GM04504 (cell line): ENCODE measurements around the gene LRRC31.
A peak's percentile ranks its signal among the peaks of the same experiment; 100 is the strongest.

ENCODE experiments used
- DNase-seq: peaks from one replicate; pipeline ENCODE4 v3.0.0-alpha.2; 2012; ENCODE audit warnings: low read depth

Gene LRRC31

DNA sequence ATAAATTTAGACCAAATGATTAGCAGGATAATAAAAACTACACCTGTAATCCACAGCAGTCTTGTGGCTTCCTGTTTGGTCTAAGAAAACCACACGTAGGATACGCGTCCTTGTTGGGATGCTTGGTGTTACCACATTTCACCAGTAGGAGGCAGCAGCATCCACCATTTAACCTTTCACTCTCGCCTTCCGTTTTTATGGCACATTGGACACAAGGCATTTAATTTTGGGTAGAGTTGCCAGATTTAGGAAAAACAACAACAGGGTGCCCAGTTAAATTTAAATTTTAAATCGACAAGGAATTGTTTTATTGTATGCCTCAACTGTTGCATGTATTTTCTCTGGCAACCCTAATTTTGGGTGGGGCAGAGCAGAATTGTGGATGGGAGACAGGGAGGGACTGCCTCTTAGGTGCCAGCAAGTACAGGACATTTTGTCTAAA is 6.3 kb downstream of the LRRC31 start:
- DNase-seq: peak; percentile 39

DNA sequence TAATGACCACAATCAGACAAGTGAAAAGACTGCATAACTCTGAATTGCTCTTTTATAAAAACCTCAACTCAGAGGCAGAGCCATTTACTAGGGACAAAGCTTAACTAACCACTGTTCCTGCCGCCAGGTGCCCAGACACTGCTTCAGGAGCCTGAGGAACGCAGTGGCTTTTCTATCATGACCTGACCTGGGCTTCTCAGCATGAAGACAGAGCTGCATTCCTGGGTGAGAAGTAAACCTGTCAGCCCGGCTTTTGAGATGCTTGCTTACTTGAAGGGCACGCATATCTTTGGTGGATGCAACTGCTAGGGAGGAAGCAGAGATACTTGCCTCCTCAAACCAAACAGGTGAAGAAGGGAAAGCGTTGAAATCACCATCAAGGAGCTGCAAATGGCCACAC is 7.9 kb downstream of the LRRC31 start:
- no peak for DNase-seq

DNA sequence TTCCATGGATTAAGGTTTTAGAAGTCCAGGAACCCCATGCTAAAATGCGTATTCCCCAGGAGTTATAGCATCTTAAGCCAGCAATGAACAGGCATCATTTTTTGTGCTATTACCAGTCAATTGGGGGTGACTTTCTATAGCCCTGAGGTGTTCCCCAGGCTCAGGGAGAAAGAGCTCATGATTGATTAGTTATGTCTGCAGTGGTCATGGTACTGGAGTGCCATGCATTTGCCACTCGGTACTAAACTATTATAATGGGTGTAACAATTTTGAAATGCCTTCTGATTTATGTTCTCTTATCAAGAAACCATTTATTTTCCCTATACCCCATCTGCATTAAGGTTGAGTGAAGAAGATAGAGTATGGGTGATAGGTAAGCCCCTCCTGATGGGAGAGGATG is 11.9 kb downstream of the LRRC31 start:
- no peak for DNase-seq

DNA sequence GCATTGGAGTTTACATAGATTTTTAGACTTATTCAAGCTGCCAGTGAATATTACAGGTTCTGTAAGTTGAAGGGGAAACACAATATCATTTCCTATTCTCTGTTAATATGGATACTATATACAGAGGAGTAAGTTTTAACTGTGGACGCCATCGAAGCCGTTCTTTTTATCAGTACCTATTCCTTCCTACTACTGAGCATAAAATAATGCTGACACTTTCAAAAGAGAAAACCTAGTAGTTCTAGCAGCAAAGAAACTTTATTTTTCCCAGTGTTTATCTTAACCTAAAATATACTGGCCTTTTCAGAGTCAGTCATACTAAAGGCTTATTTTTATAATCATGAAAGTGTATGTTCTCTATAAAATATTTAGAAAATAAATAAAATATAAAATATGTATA is 14.2 kb downstream of the LRRC31 start:
- no peak for DNase-seq

DNA sequence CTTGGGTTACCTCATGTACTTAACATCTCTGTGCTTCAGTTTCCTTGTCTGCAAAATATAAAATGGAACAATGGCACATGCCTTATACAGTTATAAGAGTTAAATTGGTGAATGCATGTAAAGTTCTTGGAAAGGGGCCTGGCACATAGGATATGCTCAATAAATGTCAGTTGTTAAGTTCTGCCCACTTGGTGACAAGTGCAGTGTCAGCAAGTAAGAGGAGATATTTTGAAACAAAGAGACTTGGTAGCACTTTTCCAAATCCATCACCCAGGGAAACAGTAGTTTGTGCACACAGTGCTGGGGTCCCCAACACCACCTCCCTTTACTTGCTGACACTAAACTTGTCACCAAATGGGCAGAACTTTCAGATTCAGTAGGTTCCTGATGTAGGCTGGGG is 19.1 kb downstream of the LRRC31 start:
- no peak for DNase-seq

DNA sequence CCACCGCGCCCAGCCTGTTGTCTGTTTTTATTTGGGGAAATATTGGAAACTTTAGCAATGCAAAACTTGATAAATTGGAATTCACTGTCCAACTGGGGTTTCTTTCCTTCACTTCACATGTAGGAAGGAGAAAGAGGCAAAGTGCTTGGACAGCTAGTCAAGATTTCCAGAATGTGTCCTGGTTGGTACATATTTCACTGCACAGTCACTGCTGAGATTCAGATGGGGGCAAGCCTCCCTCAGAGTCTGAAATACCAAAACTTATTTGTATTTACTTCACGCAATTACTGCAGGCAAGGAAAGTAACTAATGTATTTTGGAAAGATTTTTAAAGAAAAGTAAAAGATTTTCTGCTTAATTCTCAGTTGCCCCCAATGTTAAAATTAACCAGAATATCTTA is 21.0 kb downstream of the LRRC31 start:
- DNase-seq: no peak

DNA sequence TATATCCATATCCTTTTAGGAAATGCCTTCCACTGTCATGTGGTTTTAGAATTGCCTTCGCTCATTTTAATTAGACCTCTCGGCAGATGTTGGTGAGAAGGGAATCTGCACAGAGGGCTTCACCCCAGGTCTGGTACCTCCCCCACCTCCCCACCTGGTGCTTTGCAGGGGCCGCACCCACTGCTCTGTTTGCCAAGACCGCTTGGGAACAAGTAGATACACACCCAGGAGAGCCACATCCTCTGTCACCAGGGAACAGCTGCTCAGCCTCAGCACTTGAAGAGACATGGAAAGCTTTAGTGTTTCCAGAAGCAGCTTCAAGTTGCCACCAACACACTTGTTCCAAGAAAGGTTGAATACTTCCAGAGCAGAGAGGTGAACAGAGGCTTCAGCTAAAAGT is 21.8 kb downstream of the LRRC31 start:
- no peak for DNase-seq

DNA sequence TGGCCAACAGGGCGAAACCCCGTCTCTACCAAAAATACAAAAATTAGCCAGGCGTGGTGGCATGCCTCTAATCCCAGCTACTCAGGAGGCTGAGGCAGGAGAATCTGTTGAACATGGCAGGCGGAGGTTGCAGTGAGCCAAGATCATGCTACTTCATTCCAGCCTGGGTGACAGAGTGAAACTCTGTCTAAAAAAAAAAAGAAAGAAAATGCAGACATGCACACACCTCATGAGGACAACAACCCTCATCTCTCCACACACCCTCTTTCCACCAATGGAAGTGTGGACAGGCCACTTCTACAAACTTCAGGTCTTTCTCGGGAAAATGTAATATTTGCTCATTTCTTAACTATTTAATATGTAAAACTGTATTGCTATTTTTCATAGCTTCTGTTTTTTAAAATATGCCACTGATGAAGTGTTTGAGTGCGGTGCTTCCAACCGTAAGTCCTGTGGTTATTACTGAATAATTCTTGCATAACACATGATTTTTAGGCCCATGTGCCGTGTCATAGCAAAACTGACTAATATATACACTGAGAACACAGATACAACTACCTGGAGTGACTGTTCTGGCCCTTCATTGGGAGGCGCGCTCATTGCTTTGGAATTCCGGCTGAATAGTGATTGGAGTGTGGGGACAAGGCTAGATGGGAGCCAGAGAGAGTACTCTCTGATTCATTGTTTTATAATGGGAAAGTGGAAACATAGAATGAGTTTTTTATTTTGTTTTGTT is 23.1 kb downstream of the LRRC31 start:
- DNase-seq: peak; percentile 36

DNA sequence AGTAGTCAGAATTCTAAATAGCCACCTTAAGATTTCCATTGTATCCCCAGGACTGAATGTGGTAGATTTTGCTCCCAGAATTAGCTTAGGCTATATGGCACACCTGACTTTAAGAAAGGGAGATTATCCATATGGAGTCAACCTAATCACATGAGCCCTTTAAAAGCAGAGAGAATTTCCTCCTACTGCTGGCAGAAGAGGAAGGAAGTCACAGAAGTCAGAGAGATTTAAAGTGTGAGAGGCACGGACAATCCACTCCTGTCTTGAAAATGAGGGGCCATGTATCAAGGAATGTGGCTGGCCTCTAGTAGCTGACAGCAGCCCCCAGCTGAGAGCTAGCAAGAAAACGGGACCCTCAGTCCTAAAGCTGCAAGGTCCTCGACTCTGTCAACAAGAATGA is 26.8 kb downstream of the LRRC31 start:
- DNase-seq: no peak

DNA sequence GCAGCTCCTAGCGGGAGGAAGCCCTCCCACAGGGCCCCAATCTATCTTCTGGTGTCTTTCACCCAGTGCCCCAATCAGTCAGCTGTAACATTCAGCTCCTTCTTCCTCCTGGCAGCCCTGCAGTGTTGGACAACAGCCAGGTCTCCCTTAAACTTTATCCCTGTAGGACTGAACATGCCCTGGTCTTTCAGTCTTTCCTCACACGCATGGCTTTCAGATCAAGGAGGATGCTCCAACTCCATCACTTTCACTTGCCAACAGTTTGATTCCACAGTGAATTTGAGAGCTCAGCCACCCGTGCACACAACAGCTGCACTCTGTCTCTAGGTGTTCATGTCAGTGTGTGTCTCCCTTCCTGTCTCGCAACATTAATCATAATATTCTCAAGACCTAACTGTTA is 28.6 kb downstream of the LRRC31 start:
- DNase-seq: no peak

DNA sequence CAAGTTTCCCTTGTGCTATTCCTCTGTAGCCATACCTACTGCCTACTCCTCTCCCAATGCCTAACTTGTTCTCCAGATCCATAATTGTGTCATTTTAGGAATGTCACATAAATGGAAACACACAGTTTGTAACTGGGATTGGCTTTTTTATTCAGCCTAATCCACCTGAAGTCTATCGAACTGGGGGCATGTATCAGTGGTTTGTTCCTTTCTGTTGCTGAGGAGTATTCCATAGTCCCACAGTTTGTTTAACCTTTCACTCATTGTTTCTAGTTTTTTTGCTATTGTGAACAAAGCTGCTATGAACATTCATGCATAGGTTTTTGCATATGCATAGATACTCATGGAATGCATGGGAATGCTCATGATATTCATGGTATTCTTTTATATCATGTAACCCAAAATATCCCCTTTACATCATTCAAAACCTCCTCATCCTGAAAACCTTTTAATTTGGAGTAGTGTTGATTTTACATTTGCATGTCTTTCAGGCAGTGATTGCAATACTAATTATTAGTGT is 31.2 kb downstream of the LRRC31 start:
- no peak for DNase-seq

DNA sequence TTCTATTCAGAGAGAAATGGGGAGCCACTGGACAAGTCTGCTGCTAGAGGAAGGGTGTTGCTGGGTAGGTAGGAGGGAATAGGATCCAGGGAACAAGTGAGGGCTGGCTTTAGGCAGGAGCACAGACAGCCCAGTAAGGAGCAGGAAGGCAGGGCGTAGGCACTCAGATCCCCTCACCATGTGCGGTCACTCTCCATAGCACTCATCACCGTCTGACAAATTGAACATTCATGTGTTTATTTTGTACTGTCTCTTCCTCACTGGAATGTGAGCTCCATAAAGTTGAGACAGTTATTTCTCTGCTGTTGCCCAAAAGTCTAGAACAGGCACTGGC is 32.8 kb downstream of the LRRC31 start:
- DNase-seq: no peak

DNA sequence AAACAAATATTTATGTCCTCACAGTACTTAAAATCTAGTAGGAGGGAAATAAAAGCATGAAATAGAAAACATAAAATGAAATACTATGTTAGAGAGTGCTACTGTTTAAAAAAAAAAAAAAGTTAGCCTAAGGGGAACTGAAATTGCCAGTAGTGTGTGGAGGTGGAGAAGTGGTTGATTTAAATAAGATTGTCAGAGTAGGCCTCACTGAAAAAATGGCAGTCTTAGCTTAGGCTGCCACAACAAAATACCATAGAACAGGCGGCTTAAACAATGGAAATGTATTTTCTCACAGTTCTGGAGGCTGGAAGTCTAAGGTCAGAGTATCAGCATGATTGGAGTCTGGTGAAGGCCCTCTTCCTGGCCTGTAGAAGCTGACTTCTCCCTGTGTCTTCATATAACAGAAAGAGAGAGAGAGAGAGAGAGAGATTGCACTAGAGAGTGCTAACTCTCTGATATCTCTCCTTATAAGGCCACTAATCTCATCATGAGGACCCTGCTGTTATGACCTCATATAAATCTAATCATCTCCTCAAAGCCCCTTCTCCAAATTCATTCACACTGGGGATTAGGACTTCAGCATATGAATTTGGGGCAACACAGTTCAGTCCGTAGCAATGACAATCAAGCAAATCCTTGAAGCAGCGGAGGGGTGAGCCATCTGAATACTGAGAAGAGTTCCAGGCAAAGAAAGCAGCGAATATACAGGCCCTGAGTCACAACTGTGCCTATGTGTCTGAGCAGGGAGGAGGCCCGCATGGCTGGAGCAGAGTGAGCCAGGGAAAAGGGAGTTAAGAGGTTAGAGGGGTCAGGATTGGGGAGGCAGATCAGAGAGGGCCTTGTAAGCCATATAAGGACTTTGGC is 33.4 kb downstream of the LRRC31 start:
- DNase-seq: no peak

DNA sequence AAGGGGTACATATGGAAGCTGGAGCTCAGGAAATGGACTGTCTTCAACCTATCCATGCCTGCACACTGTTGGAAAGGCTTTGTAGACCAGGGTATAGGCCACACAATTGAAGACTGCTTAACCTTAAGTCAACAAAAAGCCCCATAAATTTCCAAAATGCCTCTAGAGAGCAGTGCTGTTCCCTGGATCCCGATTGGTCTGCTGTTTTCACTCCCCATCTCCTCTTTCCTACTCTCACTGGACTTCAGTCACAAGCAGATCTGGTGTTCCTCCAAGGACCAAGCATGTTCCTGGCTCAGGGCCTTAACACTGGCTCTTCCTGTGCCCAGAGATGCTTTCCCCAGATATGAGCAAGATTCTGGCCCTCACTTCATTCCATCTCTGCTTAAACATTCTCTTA is 34.2 kb downstream of the LRRC31 start:
- DNase-seq: no peak

DNA sequence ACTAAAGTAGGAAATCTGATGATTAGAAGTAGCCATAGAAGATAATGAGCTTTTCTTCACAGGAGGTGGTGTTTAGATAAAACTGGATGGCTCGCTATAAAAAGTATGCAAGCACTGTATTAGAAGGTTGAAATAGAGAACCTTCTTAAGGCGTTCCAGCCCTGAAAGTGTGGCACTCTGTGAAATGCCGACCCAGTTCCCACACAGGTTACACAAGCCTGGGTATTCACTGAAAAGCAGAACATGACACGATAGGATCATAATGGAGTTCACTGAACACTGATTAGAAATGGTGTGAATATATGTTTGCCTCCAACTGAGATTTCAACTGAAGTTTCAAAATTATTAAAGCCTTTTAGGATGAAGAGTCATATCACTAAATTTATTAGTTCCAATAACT is 42.0 kb downstream of the LRRC31 start:
- DNase-seq: no peak

DNA sequence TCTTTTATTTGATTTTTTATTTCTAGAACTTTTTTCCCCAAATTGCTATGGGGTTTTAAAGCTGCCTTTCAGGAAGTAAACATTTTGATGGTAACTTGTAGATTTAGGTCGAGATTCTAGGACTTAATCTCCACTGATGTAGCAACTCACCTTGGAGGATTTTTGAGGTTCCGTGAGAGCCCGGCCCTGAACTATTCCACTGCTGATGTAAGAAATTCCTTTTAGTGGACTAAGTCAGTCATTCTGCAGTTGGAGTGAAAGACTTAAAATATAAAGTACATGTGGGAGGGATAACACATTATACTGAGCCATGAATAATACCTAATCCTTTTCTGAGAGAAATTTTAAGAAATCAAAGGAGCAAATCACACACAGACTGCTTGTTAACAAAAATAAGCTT is 44.4 kb downstream of the LRRC31 start:
- DNase-seq: no peak

DNA sequence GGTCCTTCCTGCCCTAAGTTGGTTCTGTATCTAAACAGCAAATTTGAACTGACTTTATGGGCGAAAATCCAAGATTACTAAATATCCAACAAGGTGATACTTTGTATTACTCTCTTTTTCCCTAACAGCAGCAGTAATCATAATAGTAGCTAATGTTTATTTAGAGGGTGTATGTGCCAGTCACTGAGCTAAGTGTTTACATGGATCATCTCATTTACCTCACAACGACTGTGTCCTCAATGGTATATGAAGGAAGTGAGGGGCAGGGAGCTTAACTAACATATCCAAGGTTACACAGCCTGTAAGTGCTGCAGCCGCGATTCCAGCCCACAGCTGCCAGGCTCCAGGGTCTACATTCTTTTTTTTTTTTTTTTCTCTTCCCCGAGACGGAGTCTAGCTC is 46.8 kb downstream of the LRRC31 start:
- no peak for DNase-seq

DNA sequence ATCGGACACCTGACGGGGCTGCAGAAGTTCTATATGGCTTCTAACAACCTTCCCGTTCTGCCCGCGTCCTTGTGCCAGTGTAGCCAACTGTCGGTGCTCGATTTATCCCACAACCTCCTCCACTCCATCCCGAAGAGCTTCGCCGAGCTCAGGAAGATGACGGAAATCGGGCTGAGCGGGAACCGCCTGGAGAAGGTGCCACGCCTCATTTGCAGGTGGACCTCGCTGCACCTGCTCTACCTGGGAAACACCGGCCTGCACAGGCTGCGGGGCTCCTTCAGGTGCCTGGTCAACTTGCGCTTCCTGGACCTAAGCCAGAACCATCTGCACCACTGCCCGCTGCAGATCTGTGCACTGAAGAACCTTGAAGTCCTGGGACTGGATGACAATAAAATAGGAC is 47.2 kb downstream of the LRRC31 start:
- DNase-seq: no peak

DNA sequence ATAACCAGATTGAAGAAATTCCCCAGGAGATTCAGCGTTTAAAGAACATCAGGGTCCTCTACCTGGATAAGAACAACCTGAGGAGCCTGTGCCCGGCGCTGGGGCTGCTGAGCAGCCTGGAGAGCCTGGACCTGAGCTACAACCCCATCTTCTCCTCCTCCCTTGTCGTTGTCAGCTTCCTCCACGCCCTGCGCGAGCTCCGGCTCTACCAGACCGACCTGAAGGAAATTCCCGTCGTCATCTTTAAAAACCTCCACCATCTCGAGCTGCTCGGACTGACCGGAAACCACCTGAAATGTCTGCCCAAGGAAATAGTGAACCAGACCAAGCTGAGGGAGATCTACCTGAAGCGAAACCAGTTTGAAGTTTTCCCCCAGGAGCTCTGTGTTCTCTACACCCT is 47.6 kb downstream of the LRRC31 start:
- no peak for DNase-seq

DNA sequence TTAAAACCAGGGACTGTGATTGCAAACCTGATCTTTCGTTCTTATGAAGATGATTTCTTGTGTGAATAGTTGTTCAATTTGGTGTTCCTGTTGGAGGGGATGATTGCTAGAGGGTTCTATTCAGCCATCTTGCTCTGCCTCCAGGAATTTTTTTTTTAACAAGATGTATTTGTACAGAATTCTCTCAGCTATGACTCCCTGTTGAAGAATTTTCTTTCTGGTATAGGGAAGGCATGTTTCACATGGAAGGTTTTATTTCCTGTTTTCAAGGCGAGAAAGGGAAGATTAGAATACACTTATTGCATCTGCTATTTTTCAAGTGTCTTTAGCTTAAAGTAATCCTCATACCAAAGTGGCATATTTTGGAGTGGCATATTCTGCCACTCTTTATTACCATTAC is 51.4 kb downstream of the LRRC31 start:
- no peak for DNase-seq

DNA sequence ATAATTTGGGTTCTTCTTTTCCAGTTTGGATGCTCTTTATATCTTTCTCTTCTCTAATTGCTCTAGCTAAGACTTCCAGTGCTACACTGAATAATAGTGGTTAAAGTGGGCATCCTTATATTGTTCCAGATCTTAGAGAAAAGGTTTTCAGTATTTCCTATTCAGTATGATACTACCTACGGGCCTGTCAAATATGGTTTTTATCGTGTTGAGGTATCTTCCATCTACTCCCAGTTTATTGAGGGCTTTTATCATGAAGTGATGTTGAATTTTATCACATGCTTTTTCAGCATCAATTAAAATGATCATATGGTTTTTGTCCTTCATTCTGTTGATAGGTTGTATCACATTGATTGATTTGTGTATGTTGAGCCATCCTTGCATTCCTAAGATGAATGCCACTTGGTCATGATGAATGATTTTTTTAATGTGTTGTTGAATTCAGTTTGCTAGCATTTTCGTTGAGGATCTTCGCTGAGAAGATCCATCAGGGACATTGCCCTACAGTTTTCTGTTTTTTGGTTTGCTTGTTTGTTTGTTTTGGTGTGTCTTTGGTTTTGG is 54.1 kb downstream of the LRRC31 start:
- no peak for DNase-seq

DNA sequence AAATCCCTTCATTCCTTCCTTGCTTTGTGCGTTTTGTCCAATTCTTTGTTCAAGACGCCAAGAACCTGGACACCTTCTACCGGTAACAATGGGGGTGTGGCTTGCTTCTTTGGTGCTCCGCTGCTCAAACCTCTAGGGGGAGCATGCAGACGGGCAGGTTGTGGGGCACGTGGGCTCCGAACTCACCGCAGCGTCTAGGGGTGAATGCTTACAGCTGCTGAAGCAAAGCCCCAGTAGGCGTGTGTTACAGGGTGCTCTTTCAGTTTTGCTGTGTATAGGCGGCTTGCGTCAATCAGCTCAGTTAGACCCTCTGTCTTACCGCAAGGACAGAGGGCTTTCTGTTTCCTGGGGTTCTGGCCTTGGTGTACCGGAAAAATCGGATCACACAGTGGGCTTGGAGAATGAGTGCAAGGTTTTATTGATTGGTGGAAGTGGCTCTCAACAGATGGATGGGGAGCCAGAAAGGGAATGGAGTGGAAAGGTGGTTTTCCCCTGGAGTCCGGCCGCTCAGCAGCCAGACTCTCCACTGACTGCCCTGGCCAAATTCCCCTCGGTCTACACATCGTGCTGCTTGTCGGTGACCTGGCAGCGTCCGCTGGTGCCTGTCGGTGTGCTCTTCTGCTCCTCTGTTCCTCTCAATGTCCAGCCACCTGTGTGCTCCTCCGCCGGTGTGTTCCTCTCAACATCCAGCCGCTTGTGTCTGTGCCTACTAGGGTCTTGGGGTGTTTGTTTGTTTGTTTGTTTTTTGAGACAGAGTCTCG is 55.8 kb downstream of the LRRC31 start:
- DNase-seq: no peak
